HuH-7 (cell line): Measurements from ENCODE around the gene ADCY9.

ENCODE experiments used
- DNase-seq: peaks from one replicate; pipeline ENCODE4 v3.0.0; 2011; ENCODE audit warnings: low spot score

The ADCY9 gene

GRCh38 chr16:4003576-4003975 lies 112.7 kb downstream of the ADCY9 start:
- no peak for DNase-seq

DNA sequence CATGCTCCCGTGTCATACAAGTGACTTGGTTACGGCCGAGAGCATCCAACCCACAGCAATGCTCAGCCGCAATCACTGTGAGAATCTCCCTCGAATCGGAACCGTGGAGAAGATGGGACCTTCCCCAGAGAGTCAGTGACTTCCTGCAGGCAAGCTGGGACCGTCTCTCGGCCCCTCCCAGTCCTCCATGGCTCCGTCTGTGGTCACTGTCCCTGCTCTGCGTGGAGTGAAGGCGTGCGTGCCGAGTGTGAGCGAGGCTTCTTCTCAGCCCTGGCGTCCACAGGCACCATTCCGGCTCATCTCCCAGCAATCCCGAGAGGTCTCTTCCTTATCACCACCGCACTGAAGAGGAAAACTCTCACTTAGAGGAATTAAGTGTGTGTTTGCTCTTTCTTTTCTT lies 113.1 kb downstream of the ADCY9 start:
- DNase-seq = no peak

DNA sequence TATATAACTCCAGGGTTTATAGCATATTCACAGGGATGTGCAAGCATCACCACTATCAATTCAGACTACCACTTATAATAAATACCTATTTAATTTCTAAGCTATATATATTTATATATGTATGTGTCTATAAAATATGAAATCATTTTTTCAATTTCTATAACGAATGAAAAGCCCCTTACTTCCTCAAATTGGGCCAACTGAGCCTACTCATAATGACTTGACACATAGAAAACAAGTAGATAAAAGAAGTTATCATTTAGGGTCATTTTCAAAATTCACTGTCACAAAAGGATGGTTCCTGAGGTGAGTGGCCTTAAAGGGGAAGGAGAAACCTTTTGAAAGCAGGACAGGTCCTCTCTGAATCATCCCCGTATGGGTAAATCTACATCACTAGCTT lies 114.1 kb downstream of the ADCY9 start:
- no peak for DNase-seq

DNA sequence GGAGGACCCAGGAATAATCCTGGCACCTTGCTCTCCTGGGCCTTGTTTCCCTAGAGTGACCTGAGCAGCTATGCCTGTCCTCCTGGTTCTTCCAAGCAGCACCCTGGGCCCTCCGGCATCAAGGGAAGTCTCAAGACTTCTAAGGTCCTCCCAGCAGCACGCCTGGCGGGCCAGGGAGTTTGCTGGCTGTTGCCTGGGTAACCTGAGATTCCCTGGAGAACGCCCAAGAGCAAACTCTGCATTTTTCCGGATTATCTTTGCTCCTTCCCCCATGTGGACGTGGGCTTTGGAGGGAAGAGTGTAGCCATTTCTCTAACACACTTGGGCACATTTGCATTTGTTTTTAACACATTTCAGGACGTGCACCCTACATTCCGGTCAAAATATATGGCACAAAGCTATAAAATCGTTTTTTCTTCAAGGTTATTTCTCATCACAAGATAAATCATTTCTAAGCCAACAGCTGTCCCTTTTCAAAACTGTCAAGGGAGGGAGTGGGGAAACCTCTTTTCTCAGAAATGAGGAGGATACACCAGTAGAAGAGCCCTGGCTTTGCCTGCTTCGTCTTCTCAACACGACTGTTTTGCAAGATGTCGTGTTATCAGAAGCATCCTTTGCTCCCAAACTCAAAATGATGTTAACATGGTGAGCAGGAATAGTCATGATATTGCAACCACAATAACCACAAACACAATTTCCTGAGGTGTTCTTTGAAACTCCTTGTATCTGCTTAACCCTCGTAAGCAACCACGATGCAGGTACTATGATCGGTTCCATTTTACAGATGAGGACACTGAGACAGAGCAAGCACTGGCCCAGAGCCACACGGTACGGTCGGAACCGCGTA lies 116.5 kb downstream of the ADCY9 start:
- DNase-seq = no peak

DNA sequence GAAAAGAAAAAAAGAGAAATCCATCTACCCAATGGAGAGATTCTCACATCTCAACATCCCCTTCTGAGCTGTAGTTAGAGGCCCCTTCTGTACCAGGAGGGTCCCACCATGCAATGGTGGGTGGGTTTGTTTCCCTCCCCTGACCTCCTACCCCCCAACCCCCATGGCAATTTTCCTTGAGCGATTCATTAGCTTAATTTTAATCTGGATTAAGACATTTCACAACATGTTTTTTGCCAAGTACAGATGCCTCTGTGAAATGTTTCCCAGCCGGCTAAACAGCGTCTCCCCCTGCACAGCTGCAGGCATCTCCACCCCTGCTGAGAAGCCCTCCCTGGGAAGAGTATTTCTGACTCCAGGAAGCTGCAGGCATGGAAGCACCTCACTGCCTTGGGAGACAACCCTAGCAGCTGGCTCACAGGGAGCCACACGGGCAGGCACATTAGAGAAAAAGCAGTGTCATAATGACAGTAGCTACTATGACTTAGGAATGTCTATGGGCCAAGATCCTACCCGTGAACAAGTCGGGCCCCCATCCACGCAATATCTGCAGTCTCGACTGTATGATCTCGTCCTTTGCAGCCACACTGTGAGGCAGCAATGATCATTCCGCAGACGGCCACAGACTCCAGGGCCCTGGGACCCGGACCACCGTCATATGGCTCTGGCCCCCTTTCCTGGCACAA lies 117.3 kb downstream of the ADCY9 start:
- DNase-seq = no peak

DNA sequence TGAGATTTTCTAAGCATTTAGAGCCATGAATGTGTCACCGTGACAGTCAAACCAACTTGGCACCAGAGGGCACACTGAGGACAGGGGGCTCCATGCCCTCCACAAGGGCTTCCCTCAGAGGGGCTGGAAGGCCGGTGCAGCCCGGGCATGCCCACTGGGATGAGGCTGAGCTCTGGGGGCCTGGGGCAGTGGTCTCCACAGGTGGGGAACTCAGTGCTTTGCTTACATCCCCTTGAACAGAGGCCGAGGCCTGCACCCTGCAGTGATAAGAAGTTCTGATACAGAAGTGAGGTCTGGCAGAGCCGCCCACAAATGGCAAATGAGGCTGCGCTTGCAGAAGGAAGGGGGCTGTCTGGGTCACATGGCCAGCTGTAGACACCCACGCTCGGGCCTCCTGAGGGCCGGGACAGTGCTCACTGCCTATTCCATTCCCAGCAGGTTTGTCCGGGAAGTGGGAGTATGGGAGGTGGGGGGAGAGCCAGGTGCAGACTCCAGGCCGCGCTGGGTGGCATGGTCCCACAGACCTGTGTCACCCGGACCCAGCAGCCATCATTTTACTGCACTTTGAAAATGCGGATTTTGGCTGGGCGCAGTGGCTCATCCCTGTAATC lies 118.9 kb downstream of the ADCY9 start:
- no peak for DNase-seq

DNA sequence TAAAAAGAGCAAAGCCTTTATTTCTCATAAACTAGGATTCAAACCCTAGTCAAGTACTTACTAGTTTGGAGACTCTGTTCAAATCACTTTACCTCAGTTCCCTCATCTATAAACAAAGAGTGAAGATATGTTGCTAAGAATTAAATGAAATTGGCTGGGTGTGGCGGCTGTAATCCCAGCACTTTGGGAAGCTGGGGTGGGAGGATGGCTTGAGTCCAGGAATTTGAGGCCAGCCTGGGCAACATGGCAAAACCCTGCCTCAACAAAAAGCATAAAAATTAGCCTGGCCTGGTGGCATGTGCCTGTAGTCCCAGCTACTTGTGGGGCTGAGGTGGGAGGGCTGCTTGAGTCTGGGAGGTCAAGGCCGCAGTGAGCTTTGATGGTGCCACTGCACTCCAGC lies 121.2 kb downstream of the ADCY9 start:
- no peak for DNase-seq

DNA sequence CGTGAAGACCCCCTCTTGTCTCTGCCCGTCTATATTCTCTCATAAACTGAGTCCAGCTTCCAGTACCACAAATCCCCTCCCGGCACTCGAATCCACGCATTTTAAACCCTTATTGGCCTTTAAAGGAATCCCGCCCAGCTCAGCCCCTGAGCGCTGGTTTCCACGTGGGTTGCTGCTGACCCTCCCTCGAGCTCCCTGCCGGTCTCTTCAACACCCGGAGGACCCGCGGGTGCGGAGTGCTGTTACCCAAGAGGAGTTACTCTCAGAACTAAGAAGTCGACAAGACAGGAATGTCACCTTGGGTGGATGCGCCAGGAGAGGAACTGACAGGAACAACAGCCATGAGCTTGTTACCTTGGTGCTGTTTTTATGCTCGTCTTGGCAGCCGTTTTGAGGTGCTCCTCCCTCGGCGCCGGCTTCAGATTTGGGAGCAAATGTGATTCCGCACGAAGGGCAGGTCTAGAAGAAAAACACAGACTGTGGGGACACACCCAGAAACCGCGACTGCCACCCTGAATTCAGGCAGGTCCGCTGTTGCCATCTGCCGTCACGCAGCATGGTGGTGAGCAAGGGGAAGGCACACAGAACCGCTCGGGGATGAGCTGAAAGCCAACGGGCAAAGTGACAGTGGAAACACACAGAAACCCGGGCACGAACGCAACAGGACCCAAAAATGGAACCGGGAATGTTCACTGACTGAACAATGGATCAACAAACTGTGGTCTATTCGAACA lies 123.0 kb downstream of the ADCY9 start:
- no peak for DNase-seq

DNA sequence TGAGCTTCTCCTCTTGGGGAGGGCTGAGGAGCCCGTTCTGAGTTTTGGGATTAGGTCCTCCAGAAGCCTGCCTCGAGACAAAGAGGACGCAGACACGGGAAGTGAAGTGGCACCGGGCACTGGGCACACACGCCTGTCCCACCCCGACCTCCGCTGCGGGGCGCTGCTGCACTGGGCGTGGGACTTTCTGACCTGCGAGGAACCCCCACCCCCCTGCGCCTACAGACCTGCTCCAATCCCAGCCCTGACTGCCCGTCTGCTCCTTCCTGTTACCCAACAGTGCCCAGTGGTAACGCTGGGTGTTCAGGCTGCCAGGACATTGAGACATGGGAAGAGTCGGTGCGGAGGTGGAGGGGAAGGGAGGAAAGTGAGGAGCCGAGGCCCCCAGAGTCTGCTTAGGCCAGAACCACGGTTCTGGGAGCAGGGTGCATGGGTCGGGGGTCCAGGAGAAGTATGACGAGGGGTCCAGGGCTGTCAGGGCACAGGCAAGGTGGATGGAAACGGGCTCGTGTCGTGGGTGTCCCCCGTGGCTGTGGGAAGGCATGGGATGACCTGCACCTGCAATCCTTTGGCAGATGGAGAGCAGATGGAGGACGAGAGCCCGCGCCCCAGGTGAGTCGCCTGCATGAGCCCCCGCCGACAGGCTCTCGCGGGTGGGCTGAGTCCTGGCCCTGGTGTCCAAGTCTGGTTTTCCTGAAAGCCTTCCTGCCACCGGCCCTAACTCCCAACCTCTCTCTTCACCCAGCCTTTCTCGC lies 123.8 kb downstream of the ADCY9 start:
- DNase-seq = no peak

GRCh38 chr16:3988824-3989223 lies 127.4 kb downstream of the ADCY9 start:
- DNase-seq = no peak

GRCh38 chr16:3988011-3988410 lies 128.2 kb downstream of the ADCY9 start:
- DNase-seq = no peak

GRCh38 chr16:3987231-3987630 lies 129.0 kb downstream of the ADCY9 start:
- no peak for DNase-seq

GRCh38 chr16:3986235-3986544 lies 130.1 kb downstream of the ADCY9 start:
- no peak for DNase-seq

- no peak for DNase-seq
Observed at GRCh38 chr16:3984111-3985060, 131.9 kb downstream of the ADCY9 start.

GRCh38 chr16:3983081-3983520 lies 133.1 kb downstream of the ADCY9 start:
- peak; percentile 94 for DNase-seq

DNA sequence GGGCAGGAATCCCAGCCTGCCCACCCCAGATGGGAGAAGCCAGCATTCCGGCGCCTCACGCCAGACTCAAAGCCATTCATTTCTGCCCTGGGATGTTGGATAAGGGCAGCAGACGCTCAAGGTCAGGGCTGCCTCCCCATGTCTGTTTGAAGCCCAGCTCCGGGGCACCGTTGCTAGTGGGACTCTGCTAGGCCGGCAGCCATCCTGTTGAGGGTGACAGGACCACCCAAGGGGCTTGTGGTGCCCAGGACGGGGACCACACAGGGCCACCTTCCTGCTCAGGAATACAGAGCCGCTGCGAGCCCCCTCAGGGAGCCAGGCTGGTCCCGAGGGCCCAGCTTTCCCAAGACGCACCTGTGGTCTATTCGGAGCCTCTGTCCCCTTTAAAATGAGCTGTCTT lies 134.0 kb downstream of the ADCY9 start:
- no peak for DNase-seq

GRCh38 chr16:3980253-3981111 lies 135.8 kb downstream of the ADCY9 start:
- no peak for DNase-seq

- DNase-seq = no peak
Observed at GRCh38 chr16:3979518-3979917, 136.7 kb downstream of the ADCY9 start.

DNA sequence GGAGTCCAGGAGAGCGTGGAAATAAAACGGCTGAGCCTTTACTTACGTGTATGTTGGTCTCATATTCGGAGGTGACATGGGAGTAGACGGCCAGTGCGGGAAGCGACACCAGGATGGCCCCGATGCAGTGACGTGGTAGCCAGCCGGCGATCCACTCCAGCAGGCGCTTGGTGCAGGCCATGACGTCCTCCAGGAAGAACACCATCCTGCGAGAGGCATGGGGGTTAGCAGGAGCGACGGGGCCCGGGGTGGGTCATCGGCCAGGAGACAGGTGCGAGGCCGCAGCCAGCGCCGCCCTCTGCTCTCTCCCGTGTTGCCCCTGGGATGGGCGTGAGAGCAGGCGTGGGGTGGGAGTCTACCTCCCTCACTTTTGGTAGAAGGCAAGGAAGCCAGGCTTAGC lies 137.2 kb downstream of the ADCY9 start:
- no peak for DNase-seq

- no peak for DNase-seq
Observed at GRCh38 chr16:3977376-3977775, 138.9 kb downstream of the ADCY9 start.
